Neural progenitor cell (in vitro differentiated cells): ENCODE measurements around the gene AGAP9. TPM values are rescaled to one million over a fixed set of nuclear protein-coding genes. Genes with fewer than 3 reads are reported as not detected.
"Not testable (repeated sequence)": the region's sequence is repeated elsewhere in the genome, so short reads cannot be mapped to it uniquely, and the experiment has no call there.

Experiments
- DNase-seq: peaks from one replicate; pipeline ENCODE4 v3.0.0-alpha.2; 2016; ENCODE audit warnings: low spot score
- H2AFZ ChIP-seq: fragments of 200-600 bp; sonication (generic); replicated peaks from 2 replicates; pipeline ENCODE4 v1.6.1; 2016; ENCODE audit warnings: antibody characterized with exemption
- H3F3A ChIP-seq: fragments of 200-600 bp; sonication (generic); 2 replicates; pipeline ENCODE4 v1.6.1; 2016; ENCODE audit warnings: antibody characterized with exemption, low read depth
- H3K27ac ChIP-seq: fragments of 200-600 bp; sonication (generic); 2 replicates; pipeline ENCODE4 v1.5.1; 2016; ENCODE audit warnings: mild to moderate bottlenecking
- H3K27me3 ChIP-seq: fragments of 200-600 bp; sonication (generic); 2 replicates; pipeline ENCODE4 v1.6.1; 2016; ENCODE audit warnings: mild to moderate bottlenecking, moderate library complexity
- H3K36me3 ChIP-seq: fragments of 200-600 bp; sonication (generic); 2 replicates; pipeline ENCODE4 v1.5.1; 2016
- H3K4me1 ChIP-seq: fragments of 200-600 bp; sonication (generic); 2 replicates; pipeline ENCODE4 v1.6.1; 2016; ENCODE audit warnings: mixed run types
- H3K4me2 ChIP-seq: fragments of 200-600 bp; sonication (generic); 2 replicates; pipeline ENCODE4 v1.6.1; 2016
- H3K4me3 ChIP-seq: fragments of 200-600 bp; sonication (generic); 2 replicates; pipeline ENCODE4 v1.5.1; 2016
- H3K79me2 ChIP-seq: fragments of 200-600 bp; sonication (generic); 2 replicates; pipeline ENCODE4 v1.6.1; 2016; ENCODE audit warnings: low read depth
- H3K9ac ChIP-seq: fragments of 200-600 bp; sonication (generic); 2 replicates; pipeline ENCODE4 v1.6.1; 2016
- H3K9me3 ChIP-seq: fragments of 200-600 bp; sonication (generic); 2 replicates; pipeline ENCODE4 v1.5.1; 2016; ENCODE audit warnings: low read depth
- H4K20me1 ChIP-seq: fragments of 200-600 bp; sonication (generic); 2 replicates; pipeline ENCODE4 v1.6.1; 2016; ENCODE audit warnings: low read depth
- H3K27ac Mint-ChIP-seq: 3 replicates; pipeline ENCODE4 v1.8.0; 2021; ENCODE audit warnings: mixed read lengths
- H3K27me3 Mint-ChIP-seq: 2 replicates; pipeline ENCODE4 v1.8.0; 2022; ENCODE audit warnings: low read depth, mild to moderate bottlenecking, inconsistent platforms, moderate library complexity, mixed read lengths; ENCODE audit not compliant: insufficient read depth
- H3K36me3 Mint-ChIP-seq: 3 replicates; pipeline ENCODE4 v1.8.0; 2021; ENCODE audit warnings: mixed read lengths
- H3K4me1 Mint-ChIP-seq: 3 replicates; pipeline ENCODE4 v1.8.0; 2021; ENCODE audit warnings: mixed read lengths
- H3K4me3 Mint-ChIP-seq: 3 replicates; pipeline ENCODE4 v1.8.0; 2021; ENCODE audit warnings: mild to moderate bottlenecking, moderate library complexity, mixed read lengths
- H3K9me3 Mint-ChIP-seq: 3 replicates; pipeline ENCODE4 v1.8.0; 2020; ENCODE audit warnings: mixed read lengths
- total RNA-seq: library from RNA; depleted of rRNA; stranded (reverse); fragments of >200 nt; gene quantifications from 2 replicates; pipeline ENCODE4 v1.2.3, GENCODE V29; 2015; ENCODE audit warnings: low replicate concordance

Gene AGAP9
- total RNA-seq, 1 donor from 2014 or later, result 11.5 TPM

DNA sequence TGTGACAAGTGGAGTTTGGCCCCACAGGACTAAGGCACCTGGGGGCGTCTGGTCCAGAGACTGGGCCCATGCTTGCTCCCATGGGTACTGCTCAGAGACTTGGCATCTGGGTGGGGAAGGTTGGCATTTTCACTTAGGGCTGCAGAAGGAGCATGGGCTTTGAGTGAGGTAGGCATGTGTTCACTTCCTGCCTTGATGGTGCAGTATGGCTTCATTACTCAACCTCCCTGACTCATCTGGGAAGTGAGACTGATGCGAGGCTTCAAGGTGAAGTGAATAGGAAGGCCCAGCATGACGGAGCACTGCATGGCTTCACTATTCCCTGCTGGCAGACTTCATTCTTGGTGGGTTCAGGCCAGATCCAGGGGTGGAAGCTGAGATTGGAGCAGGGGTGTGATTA is 50.8 kb downstream of the AGAP9 start:
- not testable (repeated sequence) for H3K27ac Mint-ChIP-seq, DNase-seq, H3K79me2 ChIP-seq, H3K4me3 ChIP-seq, H3K27me3 ChIP-seq, H3K4me1 ChIP-seq, H3K9ac ChIP-seq, H3K4me1 Mint-ChIP-seq, H3K27ac ChIP-seq, H3K36me3 Mint-ChIP-seq, H3K27me3 Mint-ChIP-seq, H3K4me2 ChIP-seq, H3K9me3 Mint-ChIP-seq, H3K36me3 ChIP-seq, H3K4me3 Mint-ChIP-seq, H3F3A ChIP-seq, H2AFZ ChIP-seq, H4K20me1 ChIP-seq, H3K9me3 ChIP-seq

DNA sequence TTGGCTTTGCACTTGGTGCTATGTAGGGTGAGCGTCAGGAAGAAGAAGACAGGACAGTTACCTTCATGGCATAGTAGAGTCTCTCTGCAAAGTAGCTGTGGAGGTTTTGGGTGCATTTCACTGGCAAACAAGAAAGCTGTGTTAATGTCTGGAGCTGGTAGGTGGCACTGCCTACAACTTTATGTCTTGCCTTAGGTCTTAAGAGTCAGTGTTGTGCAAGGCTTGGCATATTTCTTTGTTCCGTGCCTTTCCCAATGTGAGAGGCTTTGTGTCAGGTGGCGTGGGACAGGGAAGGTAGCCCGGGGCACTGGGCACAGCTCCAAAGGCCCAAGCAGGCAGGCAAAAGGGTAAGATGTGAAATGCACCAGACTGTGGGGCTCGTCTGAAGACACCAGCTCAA is 51.4 kb downstream of the AGAP9 start:
- H3K9ac ChIP-seq, H3K79me2 ChIP-seq, H3K4me3 ChIP-seq, H4K20me1 ChIP-seq, DNase-seq, H3F3A ChIP-seq, H3K27me3 ChIP-seq, H3K9me3 Mint-ChIP-seq, H3K27ac Mint-ChIP-seq, H3K36me3 Mint-ChIP-seq, H2AFZ ChIP-seq, H3K9me3 ChIP-seq, H3K4me1 Mint-ChIP-seq, H3K27me3 Mint-ChIP-seq, H3K4me2 ChIP-seq, H3K36me3 ChIP-seq, H3K4me1 ChIP-seq, H3K4me3 Mint-ChIP-seq, H3K27ac ChIP-seq: not testable (repeated sequence)

- H3K4me1 ChIP-seq, H3K4me2 ChIP-seq, H3K27ac Mint-ChIP-seq, H3K4me3 ChIP-seq, H3K27me3 ChIP-seq, H3K79me2 ChIP-seq, H4K20me1 ChIP-seq, H3K9me3 Mint-ChIP-seq, H3K9ac ChIP-seq, H2AFZ ChIP-seq, H3K27ac ChIP-seq, H3K36me3 ChIP-seq, H3F3A ChIP-seq, H3K4me3 Mint-ChIP-seq, DNase-seq, H3K9me3 ChIP-seq, H3K4me1 Mint-ChIP-seq, H3K27me3 Mint-ChIP-seq, H3K36me3 Mint-ChIP-seq: not testable (repeated sequence)
These were observed 54.5 kb downstream of the AGAP9 start for GRCh38 chr10:47468731-47469528.

- H3K4me3 Mint-ChIP-seq, H3K9me3 ChIP-seq, H4K20me1 ChIP-seq, H3K36me3 ChIP-seq, H3K27me3 Mint-ChIP-seq, H3K27me3 ChIP-seq, H3K4me2 ChIP-seq, DNase-seq, H3K9me3 Mint-ChIP-seq, H3K36me3 Mint-ChIP-seq, H3K79me2 ChIP-seq, H2AFZ ChIP-seq, H3K27ac Mint-ChIP-seq, H3K4me1 ChIP-seq, H3K9ac ChIP-seq, H3K4me3 ChIP-seq, H3F3A ChIP-seq, H3K4me1 Mint-ChIP-seq, H3K27ac ChIP-seq: not testable (repeated sequence)
These were observed 55.5 kb downstream of the AGAP9 start for GRCh38 chr10:47467957-47468356.

- H3K27ac ChIP-seq, H3K4me2 ChIP-seq, H3K36me3 Mint-ChIP-seq, H4K20me1 ChIP-seq, H2AFZ ChIP-seq, H3K4me1 ChIP-seq, H3K9ac ChIP-seq, H3K36me3 ChIP-seq, H3K4me1 Mint-ChIP-seq, H3K79me2 ChIP-seq, H3K9me3 ChIP-seq, H3K27ac Mint-ChIP-seq, H3F3A ChIP-seq, H3K27me3 ChIP-seq, H3K4me3 Mint-ChIP-seq, H3K9me3 Mint-ChIP-seq, DNase-seq, H3K27me3 Mint-ChIP-seq, H3K4me3 ChIP-seq: not testable (repeated sequence)
These were observed 56.0 kb downstream of the AGAP9 start for GRCh38 chr10:47467458-47467857.

DNA sequence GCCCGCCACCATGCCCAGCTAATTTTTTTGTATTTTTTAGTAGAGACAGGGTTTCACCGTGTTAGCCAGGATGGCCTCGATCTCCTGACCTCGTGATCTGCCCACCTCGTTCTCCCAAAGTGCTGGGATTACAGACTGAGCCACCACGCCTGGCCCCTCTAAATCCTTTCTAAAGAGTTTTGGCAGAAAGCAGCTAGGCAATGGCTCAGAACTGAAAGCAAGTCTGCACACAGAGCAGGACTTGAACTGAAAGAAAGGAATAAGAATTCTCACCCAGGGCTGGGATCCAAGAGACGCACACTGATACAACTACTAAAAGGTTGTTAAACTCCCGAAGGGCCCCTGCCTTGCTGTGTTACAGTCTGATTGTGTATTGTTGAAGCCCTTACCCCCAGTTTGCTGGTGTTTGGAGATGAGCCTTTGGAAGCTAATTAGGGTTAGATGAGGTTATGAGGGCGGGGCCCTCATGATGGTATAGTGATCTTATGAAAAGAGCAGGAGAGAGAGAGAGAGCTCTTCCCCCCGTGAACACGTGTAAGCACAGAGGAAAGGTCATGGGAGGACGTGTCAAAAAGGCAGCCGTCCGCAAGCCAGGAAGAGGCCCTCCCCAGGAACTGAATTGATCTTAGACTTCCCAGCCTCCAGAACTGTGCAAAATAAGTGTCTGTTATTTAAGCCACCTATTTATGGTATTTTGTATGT is 58.1 kb downstream of the AGAP9 start:
- H3F3A ChIP-seq, H3K4me1 Mint-ChIP-seq, DNase-seq, H3K27me3 Mint-ChIP-seq, H3K27ac Mint-ChIP-seq, H3K36me3 ChIP-seq, H3K27ac ChIP-seq, H3K4me1 ChIP-seq, H3K9ac ChIP-seq, H4K20me1 ChIP-seq, H3K9me3 Mint-ChIP-seq, H3K36me3 Mint-ChIP-seq, H2AFZ ChIP-seq, H3K27me3 ChIP-seq, H3K4me2 ChIP-seq, H3K4me3 Mint-ChIP-seq, H3K9me3 ChIP-seq, H3K79me2 ChIP-seq, H3K4me3 ChIP-seq: not testable (repeated sequence)

- not testable (repeated sequence) for H3F3A ChIP-seq, H3K36me3 ChIP-seq, H3K4me1 ChIP-seq, H2AFZ ChIP-seq, DNase-seq, H3K4me3 ChIP-seq, H3K79me2 ChIP-seq, H3K4me3 Mint-ChIP-seq, H4K20me1 ChIP-seq, H3K36me3 Mint-ChIP-seq, H3K9me3 ChIP-seq, H3K27ac Mint-ChIP-seq, H3K4me2 ChIP-seq, H3K9me3 Mint-ChIP-seq, H3K9ac ChIP-seq, H3K27me3 ChIP-seq, H3K27me3 Mint-ChIP-seq, H3K4me1 Mint-ChIP-seq, H3K27ac ChIP-seq
These were observed 60.7 kb downstream of the AGAP9 start for GRCh38 chr10:47462577-47463358.
